Colonic mucosa (tissue), 4 donors: ENCODE data around the gene SPIB. TPM values are rescaled to one million over a fixed set of nuclear protein-coding genes. Genes with fewer than 3 reads are reported as not detected.
"Not testable (repeated sequence)": the region's sequence is repeated elsewhere in the genome, so short reads cannot be mapped to it uniquely, and the experiment has no call there.

ENCODE experiments used
- DNase-seq: peaks from one replicate; pipeline ENCODE4 v3.0.0-alpha.2; 2020
- H3K27ac ChIP-seq: fragments of 200-600 bp; one replicate; pipeline ENCODE4 v1.8.0; 2021
- H3K27me3 ChIP-seq: fragments of 200-600 bp; one replicate; pipeline ENCODE4 v1.8.0; 2021
- H3K36me3 ChIP-seq: fragments of 200-600 bp; one replicate; pipeline ENCODE4 v1.8.0; 2021
- H3K4me1 ChIP-seq: fragments of 200-600 bp; one replicate; pipeline ENCODE4 v1.8.0; 2021; ENCODE audit warnings: mild to moderate bottlenecking
- H3K4me3 ChIP-seq: fragments of 200-600 bp; one replicate; pipeline ENCODE4 v1.8.0; 2021
- H3K9ac ChIP-seq, 2 donors: one replicate each; pipeline ENCODE4 v1.7.0; 2013; ENCODE audit warnings: control low read depth in 2 of 2, low read depth in 2 of 2, low read length in 2 of 2
- H3K9me3 ChIP-seq: fragments of 200-600 bp; one replicate; pipeline ENCODE4 v1.8.0; 2021
- CTCF ChIP-seq: fragments of 200-600 bp; IDR thresholded peaks from one replicate; pipeline ENCODE4 v1.8.0; 2022; ENCODE audit warnings: antibody characterized with exemption, mild to moderate bottlenecking
- intact Hi-C: fragments of 100-400 bp; cut with DNase I; formaldehyde crosslinking; loops from one replicate; pipeline ENCODE4 v1.14.1; 2022
- total RNA-seq, 2 donors: library from RNA; stranded (reverse); fragmentation: NEBNext Ultra II Directional in 1 of 2; extraction: Animal tissue kit (Norgen Biotek cat#: 25700) in 1 of 2; gene quantifications; one replicate each; pipeline ENCODE4 v1.2.1, GENCODE V29; 2021
- donor health status: healthy.
- donor health status: DM: no; HTN: no; CAD: no.
- donor health status: DM: no; HTN: no; CAD: no.

SPIB gene
- total RNA-seq, 2 donors from 2014 or later, result 32.5 to 46.0 TPM

- H3K27ac ChIP-seq, result no peak overlapping the region
- no peak for DNase-seq
- H3K9me3 ChIP-seq, result no peaks in the 10 kb centered on the region
- intact Hi-C loops, result no loop called here
- H3K4me3 ChIP-seq, result no peak overlapping the region
- H3K4me1 ChIP-seq, result no peaks in the 10 kb centered on the region
- TF ChIP-seq CTCF, result no peak
- H3K27me3 ChIP-seq, result peaks cover 14% of the 10 kb centered on the region
- H3K9ac ChIP-seq, result no peak overlapping the region
- H3K36me3 ChIP-seq, result no peaks in the 10 kb centered on the region
Measured at GRCh38 chr19:50433201-50434180, 14.8 kb downstream of the SPIB start.

DNA sequence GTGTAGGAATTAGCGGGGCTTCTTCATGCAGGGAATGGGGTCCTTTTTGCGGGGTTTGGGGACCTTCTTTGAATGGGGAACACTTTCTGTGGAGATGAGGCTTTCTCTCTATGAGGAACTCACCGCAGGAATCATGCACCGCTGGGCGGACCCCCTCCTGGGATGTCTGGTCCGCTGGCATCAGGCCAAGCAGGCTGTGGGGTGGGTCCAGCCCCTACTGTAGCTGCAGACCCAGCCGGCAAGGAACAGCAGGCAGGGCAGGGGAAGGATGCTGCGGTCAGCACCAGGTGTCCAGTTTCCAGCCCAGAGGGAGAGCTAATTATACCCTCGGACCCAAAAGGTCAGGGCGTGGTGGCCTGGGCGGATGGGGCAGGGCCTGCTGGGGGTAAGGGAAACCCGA is 15.8 kb downstream of the SPIB start:
- Histone ChIP-seq H3K27ac (no peak overlapping the region), H3K9ac (no peak overlapping the region), H3K36me3 (no peaks in the 10 kb centered on the region), H3K9me3 (no peaks in the 10 kb centered on the region), H3K27me3 (peaks cover 14% of the 10 kb centered on the region), H3K4me3 (no peak overlapping the region), H3K4me1 (no peaks in the 10 kb centered on the region)
- DNase-seq, result no peak
- intact Hi-C loops, result no loop called here
- no peak for TF ChIP-seq CTCF

- DNase-seq, result no peak
- Histone ChIP-seq H3K4me1 (no peaks in the 10 kb centered on the region), H3K9me3 (no peaks in the 10 kb centered on the region), H3K4me3 (no peak overlapping the region), H3K27ac (no peak overlapping the region), H3K9ac (no peak overlapping the region), H3K27me3 (peaks cover 13% of the 10 kb centered on the region), H3K36me3 (no peaks in the 10 kb centered on the region)
- TF ChIP-seq CTCF, result no peak
- intact Hi-C loops, result no loop called here
Measured at GRCh38 chr19:50435221-50435620, 16.5 kb downstream of the SPIB start.

DNA sequence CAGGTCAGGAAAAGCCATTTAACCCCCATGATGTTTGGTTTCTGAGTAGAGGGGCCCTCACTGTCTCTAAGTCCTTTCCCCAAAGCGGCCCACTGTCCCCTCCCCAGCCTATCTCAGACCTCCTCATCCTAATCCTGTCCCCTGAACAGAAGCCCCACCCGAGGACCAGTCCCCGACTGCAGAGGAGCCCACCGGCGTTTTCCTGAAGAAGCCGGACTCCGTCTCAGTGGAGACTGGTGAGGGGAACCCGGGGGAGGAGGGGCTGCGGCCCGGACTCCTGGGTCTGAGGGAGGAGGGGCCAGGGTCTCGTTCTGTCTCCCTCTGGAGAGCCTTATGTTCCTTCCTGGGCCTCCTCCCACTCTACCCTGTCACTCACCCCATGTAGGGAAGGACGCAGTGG is 16.9 kb downstream of the SPIB start:
- Histone ChIP-seq H3K9ac (no peak overlapping the region), H3K4me3 (no peak overlapping the region), H3K9me3 (no peaks in the 10 kb centered on the region), H3K4me1 (no peaks in the 10 kb centered on the region), H3K27me3 (peaks cover 8% of the 10 kb centered on the region), H3K36me3 (no peaks in the 10 kb centered on the region), H3K27ac (no peak overlapping the region)
- intact Hi-C loops, result no loop called here
- DNase-seq, result no peak
- no peak for TF ChIP-seq CTCF

- no peaks in the 10 kb centered on the region for H3K36me3 ChIP-seq
- TF ChIP-seq CTCF, result no peak
- peaks cover under 1% of the 10 kb centered on the region for H3K27me3 ChIP-seq
- no peaks in the 10 kb centered on the region for H3K4me1 ChIP-seq
- no peak overlapping the region for H3K4me3 ChIP-seq
- no peak overlapping the region for H3K9ac ChIP-seq
- H3K9me3 ChIP-seq, result no peaks in the 10 kb centered on the region
- no peak for DNase-seq
- intact Hi-C loops, result no loop called here
- H3K27ac ChIP-seq, result no peak overlapping the region
Measured at GRCh38 chr19:50437862-50438449, 19.2 kb downstream of the SPIB start.

DNA sequence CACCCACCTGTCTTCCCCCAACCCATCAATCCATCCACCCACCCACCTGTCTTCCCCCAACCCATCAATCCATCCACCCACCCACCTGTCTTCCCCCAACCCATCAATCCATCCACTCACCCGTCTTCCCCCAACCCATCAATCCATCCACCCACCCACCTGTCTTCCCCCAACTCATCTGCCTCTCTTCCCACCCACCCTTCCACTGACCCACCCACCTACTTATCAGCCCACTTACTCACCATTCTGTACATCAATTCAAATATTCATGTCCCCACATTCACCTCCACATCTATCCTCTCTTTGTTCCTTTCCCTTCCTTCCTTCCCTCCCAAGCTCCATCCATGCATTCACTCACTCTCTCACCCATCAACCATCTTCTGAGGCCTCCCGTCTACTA is 20.4 kb downstream of the SPIB start:
- H3K27me3 ChIP-seq, H3K4me3 ChIP-seq, intact Hi-C loops, H3K36me3 ChIP-seq, H3K4me1 ChIP-seq, H3K9ac ChIP-seq, H3K9me3 ChIP-seq, H3K27ac ChIP-seq, DNase-seq: not testable (repeated sequence)
